ENCODE data around the gene SLC30A2. TPM values are rescaled to one million over a fixed set of nuclear protein-coding genes. Genes with fewer than 3 reads are reported as not detected.
A peak's percentile ranks its signal among the peaks of the same experiment; 100 is the strongest.

Gene SLC30A2
- total and polyA plus RNA-seq, 11 donors, result 2.9 to 18.0 (median 4.9) TPM

DNA sequence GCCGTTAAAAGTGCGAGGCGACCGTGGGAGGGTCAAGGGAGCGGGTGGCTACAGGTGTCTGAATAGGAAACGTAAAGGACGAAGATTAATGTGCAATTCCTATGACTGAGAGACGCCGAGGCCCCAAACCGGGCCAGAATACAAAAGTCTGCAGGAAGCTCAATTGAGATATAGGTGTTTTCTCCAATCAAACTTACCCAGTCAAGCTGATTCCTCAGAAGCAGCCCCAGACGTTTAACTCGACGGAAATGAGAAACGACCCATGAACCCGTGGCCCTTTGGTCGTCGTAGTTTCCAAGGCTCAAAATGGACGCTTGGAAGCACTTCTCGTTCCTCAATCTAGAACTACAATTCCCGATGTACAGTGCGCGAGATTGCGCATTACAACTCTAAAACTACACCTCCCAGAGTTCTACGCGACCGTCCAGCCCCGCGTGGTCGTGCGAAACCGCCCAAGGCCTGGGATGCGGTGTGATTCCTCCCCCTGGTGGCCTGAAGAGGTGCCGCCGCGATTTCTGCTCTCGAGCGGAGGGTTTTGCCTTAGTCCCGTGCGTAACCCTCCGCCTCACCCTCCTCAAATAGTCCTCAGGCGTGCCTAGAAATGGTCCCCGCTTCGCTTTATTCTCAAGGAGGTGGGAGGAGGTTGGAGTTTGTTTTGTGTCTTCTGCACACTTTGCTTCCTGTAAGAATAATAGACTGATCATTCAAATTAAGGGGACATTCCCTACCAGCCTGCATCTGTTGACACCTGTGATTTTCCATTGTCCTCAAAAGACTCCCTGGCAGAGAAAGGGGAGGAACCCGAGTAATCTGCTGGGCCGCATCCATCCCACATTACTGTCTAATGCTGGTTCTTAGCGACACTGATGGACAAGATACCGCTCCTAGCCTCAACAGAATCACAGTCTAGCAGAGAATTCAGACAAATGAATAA, 47.8 kb downstream of the SLC30A2 start, which contains the start of gene PAFAH2:
Gene PAFAH2, minus strand, starts transcription at position 236 of the 934 bp plus-strand sequence. CDS start 7,247 bp downstream, outside the sequence.
- Histone ChIP-seq H3K9me3 (no peaks in the 10 kb centered on the region), H3K4me3 (peak within 1 kb of the TSS; percentile 40 to 85 (median 71)), H3K36me3 (no peaks in the 10 kb centered on the region), H3K27me3 (no peaks in the 10 kb centered on the region), H3K4me1 (peaks cover 0 to 24% (median 15%) of the 10 kb centered on the region in 12 donors), H3K27ac (peak within 1 kb of the TSS; percentile 35 to 93 (median 88))
- DNase-seq (peak; percentile 98), ATAC-seq (peak; percentile 99 to 100 (median 100))
- WGBS, 4 donors, result 0 to 3% (median 1%) methylated on average over 38 to 47 of the region's 47 CpGs
- intact Hi-C loops (cut with DNase I), result loop anchor here (1.0 to 10.0 kb wide), 7 partner anchors 93 to 753 kb away; partner anchors contain the start of gene RSRP1 (in 1 of the 10)
- TF ChIP-seq POLR2A (IDR thresholded peaks at IDR 0.05), result peak in 1 of 2 donors; percentile 58
- TF ChIP-seq, protein P1, sequence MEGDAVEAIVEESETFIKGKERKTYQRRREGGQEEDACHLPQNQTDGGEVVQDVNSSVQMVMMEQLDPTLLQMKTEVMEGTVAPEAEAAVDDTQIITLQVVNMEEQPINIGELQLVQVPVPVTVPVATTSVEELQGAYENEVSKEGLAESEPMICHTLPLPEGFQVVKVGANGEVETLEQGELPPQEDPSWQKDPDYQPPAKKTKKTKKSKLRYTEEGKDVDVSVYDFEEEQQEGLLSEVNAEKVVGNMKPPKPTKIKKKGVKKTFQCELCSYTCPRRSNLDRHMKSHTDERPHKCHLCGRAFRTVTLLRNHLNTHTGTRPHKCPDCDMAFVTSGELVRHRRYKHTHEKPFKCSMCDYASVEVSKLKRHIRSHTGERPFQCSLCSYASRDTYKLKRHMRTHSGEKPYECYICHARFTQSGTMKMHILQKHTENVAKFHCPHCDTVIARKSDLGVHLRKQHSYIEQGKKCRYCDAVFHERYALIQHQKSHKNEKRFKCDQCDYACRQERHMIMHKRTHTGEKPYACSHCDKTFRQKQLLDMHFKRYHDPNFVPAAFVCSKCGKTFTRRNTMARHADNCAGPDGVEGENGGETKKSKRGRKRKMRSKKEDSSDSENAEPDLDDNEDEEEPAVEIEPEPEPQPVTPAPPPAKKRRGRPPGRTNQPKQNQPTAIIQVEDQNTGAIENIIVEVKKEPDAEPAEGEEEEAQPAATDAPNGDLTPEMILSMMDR (IDR thresholded peaks at IDR 0.05), result peak; percentile 95 to 99 (median 98)

DNA sequence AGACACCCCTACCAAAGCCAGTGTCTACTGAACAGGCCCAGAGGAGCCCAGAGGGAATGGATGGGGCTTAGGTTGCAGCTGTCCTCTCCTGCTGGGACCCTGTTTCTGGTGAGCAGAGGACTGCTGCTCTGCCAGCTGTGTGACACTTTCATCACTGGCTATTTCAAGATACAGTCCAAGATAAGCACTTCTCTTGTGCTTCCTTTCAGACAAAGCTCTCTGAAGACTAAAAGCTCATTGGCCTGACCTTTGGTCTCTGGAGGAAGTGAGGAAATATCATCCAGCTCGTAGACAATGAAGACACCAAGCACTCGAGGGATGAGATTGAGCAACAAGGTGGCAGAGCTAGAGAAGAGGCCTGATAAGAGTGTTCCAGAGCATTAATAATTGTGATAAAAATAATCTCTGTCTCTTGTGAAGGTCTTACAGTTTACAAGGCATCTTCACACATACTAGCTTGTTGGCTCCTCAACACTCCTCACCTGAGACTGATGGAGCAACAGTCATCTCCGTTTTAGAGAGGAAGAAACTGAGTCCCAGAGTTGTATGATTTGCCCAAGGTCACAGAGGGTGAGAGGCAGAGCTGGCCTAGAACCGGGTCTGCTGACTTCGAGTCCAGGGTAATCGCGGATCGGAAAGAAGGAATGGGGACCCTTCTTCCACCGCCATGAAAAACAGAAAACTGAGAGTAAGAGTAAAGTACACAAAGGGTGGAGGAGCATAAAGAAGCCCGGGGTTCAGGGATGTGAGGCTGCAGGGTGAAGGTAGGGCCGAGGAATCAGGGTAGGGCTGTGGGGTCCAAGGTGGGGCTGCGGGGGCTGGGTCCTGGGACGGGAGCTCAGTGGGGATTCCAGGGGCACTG, 48.7 kb downstream of the SLC30A2 start:
- peaks cover 0 to 31% (median 17%) of the 10 kb centered on the region in 12 donors for H3K4me1 ChIP-seq
- DNase-seq (no peak), ATAC-seq (peak in 3 of 4 donors; percentile 3 to 36 (median 23))
- H3K27ac ChIP-seq, result peak overlapping the region; percentile 35 to 93 (median 88)
- H3K4me3 ChIP-seq, result peak overlapping the region; percentile 40 to 85 (median 71)
- H3K36me3 ChIP-seq, result no peaks in the 10 kb centered on the region
- 2 to 3% (median 2%) methylated on average over 13 of the region's 13 CpGs for WGBS, 4 donors
- H3K27me3 ChIP-seq, result no peaks in the 10 kb centered on the region
- H3K9me3 ChIP-seq, result no peaks in the 10 kb centered on the region
- intact Hi-C loops (cut with DNase I), result loop anchor here in 4 of 10 donors (10.0 kb wide), 3 partner anchors 162 to 752 kb away; partner anchors contain the start of gene RSRP1 (in 1 of the 4)
- TF ChIP-seq, protein P1 (IDR thresholded peaks at IDR 0.05), result no peak
- no peak for TF ChIP-seq POLR2A (IDR thresholded peaks at IDR 0.05)

DNA sequence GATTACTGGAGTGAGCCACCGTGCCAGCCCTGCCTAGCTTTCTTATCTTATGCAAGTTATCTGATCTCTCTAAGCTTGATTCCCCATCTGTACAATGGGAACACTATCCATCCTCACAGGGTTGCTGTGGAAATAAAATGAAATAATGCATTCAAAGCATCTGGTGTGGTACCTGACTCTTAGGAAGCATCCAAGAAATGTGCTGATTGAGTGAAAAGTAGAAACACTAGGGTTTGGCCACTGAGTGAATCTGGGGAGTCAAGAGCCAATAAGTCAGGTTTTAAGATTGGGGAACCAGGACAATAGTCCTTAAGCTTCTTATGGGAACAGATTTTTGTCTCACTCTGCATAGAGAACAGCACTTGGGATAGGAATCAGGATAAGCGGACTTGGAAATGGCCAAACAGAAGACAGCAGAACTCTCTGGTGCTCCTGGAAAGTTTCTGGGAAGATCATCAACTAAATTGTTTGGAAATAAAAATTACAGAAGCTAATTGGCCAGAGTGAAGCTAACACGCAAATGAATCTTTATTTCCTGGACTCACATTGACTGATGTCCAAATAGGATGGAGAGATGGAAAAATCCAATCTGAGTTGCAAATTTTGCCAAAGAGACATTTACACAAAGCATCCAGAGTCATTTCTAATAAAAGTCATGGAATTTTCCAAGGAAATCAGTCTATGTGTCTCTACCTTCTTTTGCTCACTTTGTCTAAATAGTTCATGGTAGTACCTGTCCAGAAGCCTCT, 51.3 kb downstream of the SLC30A2 start:
- H3K27ac ChIP-seq, result no peak overlapping the region
- TF ChIP-seq, protein P1 (IDR thresholded peaks at IDR 0.05), result no peak
- no peak for TF ChIP-seq POLR2A (IDR thresholded peaks at IDR 0.05)
- DNase-seq, result no peak
- H3K4me1 ChIP-seq, result peaks cover 0 to 49% (median 34%) of the 10 kb centered on the region in 12 donors
- ATAC-seq, result no peak
- H3K27me3 ChIP-seq, result no peaks in the 10 kb centered on the region
- H3K4me3 ChIP-seq, result no peak overlapping the region
- H3K9me3 ChIP-seq, result no peaks in the 10 kb centered on the region
- WGBS, 4 donors, result 93 to 96% (median 96%) methylated on average over 3 of the region's 3 CpGs
- intact Hi-C loops (cut with DNase I), result loop anchor here in 4 of 10 donors (10.0 kb wide), 3 partner anchors 160 to 750 kb away; partner anchors contain the start of gene RSRP1 (in 1 of the 4)
- peaks cover 0 to under 1% (median 0%) of the 10 kb centered on the region in 9 donors for H3K36me3 ChIP-seq

All from heart left ventricle (tissue), 16 donors.